GM12873 (cell line): ENCODE results near the gene CAMKMT.
A peak's percentile ranks its signal among the peaks of the same experiment; 100 is the strongest.

Source experiments
- CTCF ChIP-seq: IDR thresholded peaks from 2 replicates; pipeline ENCODE4 v1.5.1; 2012; ENCODE audit warnings: low read depth, mild to moderate bottlenecking, moderate library complexity, low read length, control low read depth; ENCODE audit not compliant: insufficient read depth; ENCODE audit errors: missing control alignments

Gene CAMKMT

DNA sequence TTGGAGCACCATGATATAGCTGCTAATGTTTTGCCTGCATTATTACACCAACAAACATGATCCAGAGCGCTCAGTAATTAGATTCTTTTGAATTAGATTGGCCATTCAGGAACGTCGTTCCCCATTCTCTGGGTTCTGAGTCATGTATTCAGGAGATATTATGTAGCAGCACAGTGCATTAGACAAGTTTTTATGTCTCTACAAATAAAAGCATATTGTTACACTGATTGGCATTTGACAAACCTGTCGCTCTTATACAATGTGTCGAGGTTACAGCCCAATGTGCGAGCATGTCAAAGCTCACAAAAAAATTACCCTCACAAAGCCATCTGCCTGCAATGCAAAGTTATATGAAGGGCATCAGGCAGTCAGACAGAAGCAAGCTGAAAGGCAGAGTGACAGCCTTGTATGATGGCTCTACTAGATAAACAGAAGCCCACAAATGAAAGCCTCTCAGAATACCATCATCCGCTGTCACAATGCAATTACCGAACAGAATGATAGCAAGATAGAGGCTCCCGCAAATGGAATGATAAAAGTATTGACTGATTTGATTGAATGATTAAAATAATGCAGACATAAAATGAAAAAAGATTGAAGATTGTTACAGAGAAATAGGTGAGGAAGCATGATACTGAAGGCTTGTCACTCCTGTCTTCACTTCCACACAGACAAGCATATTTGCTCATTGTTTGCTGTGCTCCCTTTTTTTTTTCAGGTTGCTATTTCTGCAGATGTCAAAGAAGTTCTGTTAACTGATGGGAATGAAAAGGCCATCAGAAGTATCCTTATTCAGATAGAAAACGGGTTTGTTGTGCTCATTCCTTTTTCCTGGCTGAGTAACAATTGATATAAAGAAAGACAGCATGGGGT is 345.2 kb downstream of the CAMKMT start:
- no peak for TF ChIP-seq CTCF

DNA sequence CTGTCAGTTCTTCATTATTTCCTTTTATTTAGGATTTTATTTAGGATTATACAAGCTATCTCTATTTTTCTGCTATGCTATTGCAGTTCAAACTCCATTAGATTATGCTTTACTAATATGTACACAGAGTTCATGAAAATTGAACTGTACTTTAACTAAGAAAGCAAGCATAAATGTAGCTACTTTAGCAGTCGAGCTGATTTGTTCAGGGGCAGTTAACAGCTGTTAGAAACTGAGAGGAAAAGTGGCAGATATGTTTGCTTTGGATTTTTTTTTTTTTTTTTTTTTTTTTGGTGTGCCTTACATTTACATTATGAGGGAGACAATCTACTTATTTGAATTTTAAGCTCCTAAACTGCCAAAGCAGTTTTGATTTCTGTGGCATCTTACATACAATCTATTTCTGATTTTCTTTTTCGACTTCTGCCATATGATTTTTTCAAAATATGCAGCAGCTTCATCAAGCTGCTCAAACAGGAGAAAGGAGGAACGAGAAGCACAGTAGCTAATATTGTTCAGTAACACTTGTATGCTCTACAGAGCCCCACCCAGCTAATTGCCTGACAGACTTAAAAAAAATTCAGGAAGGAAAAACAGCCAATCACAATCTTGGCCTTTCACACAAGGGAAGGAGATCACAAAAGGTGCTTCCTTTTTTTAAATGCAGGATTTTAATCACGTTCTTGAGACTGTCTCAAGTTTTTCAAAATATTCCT is 346.4 kb downstream of the CAMKMT start:
- no peak for TF ChIP-seq CTCF

- no peak for TF ChIP-seq CTCF
These were observed 346.9 kb downstream of the CAMKMT start for GRCh38 chr2:44708661-44709000.

- no peak for TF ChIP-seq CTCF
These were observed 351.4 kb downstream of the CAMKMT start for GRCh38 chr2:44713170-44713569.

GRCh38 chr2:44715671-44716081 is 353.9 kb downstream of the CAMKMT start:
- TF ChIP-seq CTCF, result peak; percentile 31

DNA sequence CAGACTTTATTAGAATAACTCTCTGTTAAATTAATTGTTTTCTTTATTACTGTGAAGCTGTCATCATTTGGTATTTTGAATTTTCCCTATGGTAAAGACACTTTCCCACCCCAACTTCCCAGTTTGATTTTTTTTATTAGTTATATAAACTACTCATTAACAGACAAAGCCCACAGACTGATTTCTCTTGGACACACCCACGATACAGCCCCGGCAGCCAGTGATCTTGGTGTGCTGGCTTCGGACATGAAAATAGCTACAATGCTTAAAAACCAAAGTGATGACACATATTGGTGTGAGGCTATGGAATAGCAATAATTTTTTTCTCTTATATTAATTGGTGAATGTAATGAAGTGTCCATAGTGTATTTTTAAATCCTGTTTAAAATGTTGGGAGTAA is 354.4 kb downstream of the CAMKMT start:
- TF ChIP-seq CTCF, result no peak

GRCh38 chr2:44718431-44718830 is 356.7 kb downstream of the CAMKMT start:
- no peak for TF ChIP-seq CTCF
